H9 (cell line): ENCODE measurements around the gene KRT36. TPM values are rescaled to one million over a fixed set of nuclear protein-coding genes. Genes with fewer than 3 reads are reported as not detected.

Experiments used
- DNase-seq: peaks from one replicate; pipeline ENCODE4 v3.0.0-alpha.2; 2017
- H2AFZ ChIP-seq: one replicate; pipeline ENCODE4 v1.6.1; 2013; ENCODE audit warnings: mild to moderate bottlenecking, low read length, control low read depth, moderate library complexity
- H2AK5ac ChIP-seq: 2 replicates; pipeline ENCODE4 v1.6.1; 2013; ENCODE audit warnings: low read length, control low read depth, mixed read lengths; ENCODE audit not compliant: insufficient read length
- H2BK120ac ChIP-seq: one replicate; pipeline ENCODE4 v1.6.1; 2013; ENCODE audit warnings: low read depth, mild to moderate bottlenecking, low read length, control low read depth, inconsistent platforms; ENCODE audit not compliant: poor library complexity, severe bottlenecking
- H2BK12ac ChIP-seq: 2 replicates; pipeline ENCODE4 v1.6.1; 2013; ENCODE audit warnings: low read length, control low read depth, mixed read lengths, low read depth; ENCODE audit not compliant: insufficient read length
- H2BK15ac ChIP-seq: 2 replicates; pipeline ENCODE4 v1.6.1; 2013; ENCODE audit warnings: low read depth, low read length, control low read depth
- H2BK20ac ChIP-seq: one replicate; pipeline ENCODE4 v1.6.1; 2013; ENCODE audit warnings: low read depth, mild to moderate bottlenecking, low read length, control low read depth, inconsistent platforms; ENCODE audit not compliant: poor library complexity, severe bottlenecking
- H2BK5ac ChIP-seq: 2 replicates; pipeline ENCODE4 v1.6.1; 2013; ENCODE audit warnings: low read length, control low read depth, mixed read lengths; ENCODE audit not compliant: insufficient read length
- H3K14ac ChIP-seq: 2 replicates; pipeline ENCODE4 v1.6.1; 2013; ENCODE audit warnings: low read length, control low read depth; ENCODE audit not compliant: insufficient read depth
- H3K18ac ChIP-seq: 2 replicates; pipeline ENCODE4 v1.6.1; 2013; ENCODE audit warnings: low read depth, mild to moderate bottlenecking, mixed read lengths, low read length, control low read depth; ENCODE audit not compliant: insufficient read length
- H3K23ac ChIP-seq: 2 replicates; pipeline ENCODE4 v1.6.1; 2013; ENCODE audit warnings: low read length, control low read depth, mixed read lengths, low read depth; ENCODE audit not compliant: insufficient read length
- H3K23me2 ChIP-seq: 2 replicates; pipeline ENCODE4 v1.6.1; 2013; ENCODE audit warnings: low read depth, mild to moderate bottlenecking, mixed read lengths, low read length, control low read depth; ENCODE audit not compliant: insufficient read length, poor library complexity, severe bottlenecking
- H3K27ac ChIP-seq: 2 replicates; pipeline ENCODE4 v1.5.1; 2013; ENCODE audit warnings: low read length, control low read depth, mixed read lengths, low read depth; ENCODE audit not compliant: insufficient read length
- H3K27me3 ChIP-seq: 2 replicates; pipeline ENCODE4 v1.6.1; 2013; ENCODE audit warnings: low read length, control low read depth, inconsistent platforms; ENCODE audit not compliant: insufficient read depth
- H3K4ac ChIP-seq: 2 replicates; pipeline ENCODE4 v1.6.1; 2013; ENCODE audit warnings: low read depth, mild to moderate bottlenecking, control low read depth, inconsistent platforms, low read length, moderate library complexity
- H3K4me1 ChIP-seq: 2 replicates; pipeline ENCODE4 v1.6.1; 2013; ENCODE audit warnings: low read length, control low read depth, inconsistent platforms; ENCODE audit not compliant: insufficient read depth
- H3K4me2 ChIP-seq: 2 replicates; pipeline ENCODE4 v1.6.1; 2013; ENCODE audit warnings: low read length, control low read depth, mixed read lengths; ENCODE audit not compliant: insufficient read length, insufficient read depth
- H3K56ac ChIP-seq: 2 replicates; pipeline ENCODE4 v1.6.1; 2013; ENCODE audit warnings: low read depth, mild to moderate bottlenecking, mixed read lengths, low read length, control low read depth; ENCODE audit not compliant: insufficient read length
- H3K79me1 ChIP-seq: 2 replicates; pipeline ENCODE4 v1.6.1; 2013; ENCODE audit warnings: low read depth, mild to moderate bottlenecking, moderate library complexity, low read length, control low read depth, inconsistent platforms; ENCODE audit not compliant: insufficient read depth, poor library complexity, severe bottlenecking
- H3K79me2 ChIP-seq: 2 replicates; pipeline ENCODE4 v1.6.1; 2013; ENCODE audit warnings: low read length, control low read depth, inconsistent platforms; ENCODE audit not compliant: insufficient read depth
- H3K9ac ChIP-seq: 2 replicates; pipeline ENCODE4 v1.6.1; 2013; ENCODE audit warnings: low read length, control low read depth, mixed read lengths; ENCODE audit not compliant: insufficient read length; ENCODE audit errors: extremely low read depth
- H3K9me3 ChIP-seq: one replicate; pipeline ENCODE4 v1.6.1; 2013; ENCODE audit warnings: low read depth, low read length, inconsistent platforms; ENCODE audit not compliant: control insufficient read depth
- H3T11ph ChIP-seq: one replicate; pipeline ENCODE4 v1.6.1; 2013; ENCODE audit warnings: mild to moderate bottlenecking, low read length, control low read depth, inconsistent platforms
- H4K20me1 ChIP-seq: one replicate; pipeline ENCODE4 v1.6.1; 2013; ENCODE audit not compliant: control insufficient read depth, insufficient read length, insufficient read depth
- H4K5ac ChIP-seq: 2 replicates; pipeline ENCODE4 v1.6.1; 2013; ENCODE audit warnings: low read depth, mild to moderate bottlenecking, mixed read lengths, low read length, control low read depth; ENCODE audit not compliant: insufficient read length
- H4K8ac ChIP-seq: replicated peaks from 2 replicates; pipeline ENCODE4 v1.6.1; 2013; ENCODE audit warnings: low read length, control low read depth, mixed read lengths, low read depth; ENCODE audit not compliant: insufficient read length
- H4K91ac ChIP-seq: 2 replicates; pipeline ENCODE4 v1.6.1; 2013; ENCODE audit warnings: low read depth, mild to moderate bottlenecking, moderate library complexity, mixed read lengths, low read length, control low read depth; ENCODE audit not compliant: insufficient read length
- H3K27ac Mint-ChIP-seq, 3 experiments: 2 replicates in 2 of 3; 3 replicates in 1 of 3; pipeline ENCODE4 v1.8.0; 2020 to 2021; ENCODE audit warnings: mixed read lengths in 3 of 3, mild to moderate bottlenecking in 1 of 3, moderate library complexity in 1 of 3
- H3K27me3 Mint-ChIP-seq: 2 replicates; pipeline ENCODE4 v1.8.0; 2021; ENCODE audit warnings: low read depth, mild to moderate bottlenecking, moderate library complexity, mixed read lengths
- H3K36me3 Mint-ChIP-seq, 3 experiments: 2 replicates in 2 of 3; 3 replicates in 1 of 3; pipeline ENCODE4 v1.8.0; 2020 to 2021; ENCODE audit warnings: low read depth in 3 of 3, mixed read lengths in 3 of 3; ENCODE audit not compliant: insufficient read depth in 1 of 3
- H3K4me1 Mint-ChIP-seq, 2 experiments: 2 replicates each; pipeline ENCODE4 v1.8.0; 2020; ENCODE audit warnings: mixed read lengths in 2 of 2
- H3K4me3 Mint-ChIP-seq, 2 experiments: 2 replicates in 1 of 2; 3 replicates in 1 of 2; pipeline ENCODE4 v1.8.0; 2020 to 2021; ENCODE audit warnings: mild to moderate bottlenecking in 2 of 2, mixed read lengths in 2 of 2, moderate library complexity in 1 of 2
- H3K9me3 Mint-ChIP-seq, 2 experiments: 2 replicates in 1 of 2; 3 replicates in 1 of 2; pipeline ENCODE4 v1.8.0; 2020; ENCODE audit warnings: mild to moderate bottlenecking in 2 of 2, mixed read lengths in 2 of 2, moderate library complexity in 1 of 2
- WGBS: extraction: QIAGEN DNeasy Blood & Tissue Kit; methylation state at CpG from one replicate; pipeline ENCODE4 v1.1.7; 2013; ENCODE audit warnings: missing lambda C conversion rate, low lambda C conversion rate, mixed read lengths; ENCODE audit not compliant: insufficient read length; ENCODE audit errors: extremely low coverage; 5-methylcytosine and 5-hydroxymethylcytosine counted together
- total RNA-seq: library from RNA; stranded (reverse); gene quantifications from 2 replicates; pipeline ENCODE4 v1.2.1, GENCODE V29; 2021
- TF ChIP-seq, protein P1 (sequence below): fragments of 200-600 bp; sonication (generic); conservative IDR thresholded peaks from 3 replicates; pipeline ENCODE4 v1.8.0; 2021; ENCODE audit warnings: antibody characterized with exemption, mild to moderate bottlenecking

Gene KRT36
- total RNA-seq, 1 experiment from 2014 or later = not detected

DNA sequence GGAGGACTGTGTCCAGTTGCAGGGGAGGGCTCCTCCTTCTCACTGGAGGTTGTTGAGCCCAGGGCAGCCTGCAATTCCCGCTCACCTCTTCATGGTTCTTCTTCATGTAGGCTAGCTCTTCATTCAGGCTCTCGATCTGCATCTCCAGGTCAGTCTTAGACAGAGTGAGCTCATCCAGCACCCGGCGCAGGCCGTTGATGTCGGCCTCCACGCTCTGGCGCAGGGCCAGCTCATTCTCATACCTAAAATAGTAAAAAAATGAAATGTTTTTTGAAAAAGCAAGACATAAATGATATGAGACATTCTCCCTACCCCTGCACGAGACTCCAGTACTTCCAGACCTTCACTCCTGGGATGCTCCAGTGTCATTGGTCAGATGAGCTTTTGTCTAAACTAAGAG is 13.5 kb upstream of the KRT36 start:
- Histone ChIP-seq H3K4me1 (peaks cover 3% of the 10 kb centered on the region; the same call in 1 of the 2 replicates), H3K23ac (no peak overlapping the region), H3K27me3 (no peaks in the 10 kb centered on the region), H2BK20ac (no peak overlapping the region), H3K18ac (no peak overlapping the region), H3K14ac (no peak overlapping the region), H3K79me1 (no peaks in the 10 kb centered on the region), H3K23me2 (no peaks in the 10 kb centered on the region), H2BK12ac (no peak overlapping the region), H3K4ac (no peak overlapping the region), H3K56ac (no peak overlapping the region), H4K5ac (no peak overlapping the region), H2AFZ (no peak overlapping the region), H2BK15ac (no peak overlapping the region), H2BK5ac (no peak overlapping the region), H3K27ac (no peak overlapping the region), H3K9ac (no peak overlapping the region), H2BK120ac (no peak overlapping the region), H3T11ph (no peak overlapping the region), H3K4me2 (no peak overlapping the region), H4K91ac (no peak overlapping the region), H2AK5ac (no peak overlapping the region), H3K9me3 (no peaks in the 10 kb centered on the region), H3K79me2 (no peaks in the 10 kb centered on the region), H4K8ac (no peak overlapping the region), H4K20me1 (no peaks in the 10 kb centered on the region)
- H3K36me3 Mint-ChIP-seq = no peaks in the 10 kb centered on the region
- WGBS = no CpG with 5 or more reads among the region's 9 CpGs
- H3K27me3 Mint-ChIP-seq = peaks cover 4% of the 10 kb centered on the region
- peaks cover 30 to 32% of the 10 kb centered on the region in 2 experiments for H3K4me1 Mint-ChIP-seq
- DNase-seq = no peak
- TF ChIP-seq, protein P1, sequence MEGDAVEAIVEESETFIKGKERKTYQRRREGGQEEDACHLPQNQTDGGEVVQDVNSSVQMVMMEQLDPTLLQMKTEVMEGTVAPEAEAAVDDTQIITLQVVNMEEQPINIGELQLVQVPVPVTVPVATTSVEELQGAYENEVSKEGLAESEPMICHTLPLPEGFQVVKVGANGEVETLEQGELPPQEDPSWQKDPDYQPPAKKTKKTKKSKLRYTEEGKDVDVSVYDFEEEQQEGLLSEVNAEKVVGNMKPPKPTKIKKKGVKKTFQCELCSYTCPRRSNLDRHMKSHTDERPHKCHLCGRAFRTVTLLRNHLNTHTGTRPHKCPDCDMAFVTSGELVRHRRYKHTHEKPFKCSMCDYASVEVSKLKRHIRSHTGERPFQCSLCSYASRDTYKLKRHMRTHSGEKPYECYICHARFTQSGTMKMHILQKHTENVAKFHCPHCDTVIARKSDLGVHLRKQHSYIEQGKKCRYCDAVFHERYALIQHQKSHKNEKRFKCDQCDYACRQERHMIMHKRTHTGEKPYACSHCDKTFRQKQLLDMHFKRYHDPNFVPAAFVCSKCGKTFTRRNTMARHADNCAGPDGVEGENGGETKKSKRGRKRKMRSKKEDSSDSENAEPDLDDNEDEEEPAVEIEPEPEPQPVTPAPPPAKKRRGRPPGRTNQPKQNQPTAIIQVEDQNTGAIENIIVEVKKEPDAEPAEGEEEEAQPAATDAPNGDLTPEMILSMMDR = no peak
- H3K9me3 Mint-ChIP-seq = no peaks in the 10 kb centered on the region
- no peak overlapping the region for H3K27ac Mint-ChIP-seq
- H3K4me3 Mint-ChIP-seq = peak overlapping the region in 1 of 2 experiments; percentile 4; a peak in 1 of 5 replicates
